HFFc6 (cell line): ENCODE measurements around the gene GTF3C5. TPM values are rescaled to one million over a fixed set of nuclear protein-coding genes. Genes with fewer than 3 reads are reported as not detected.

Experiments used
- DNase-seq: peaks from one replicate; pipeline ENCODE4 v3.0.0-alpha.2; 2018
- H3K27ac Mint-ChIP-seq: 2 replicates; pipeline ENCODE4 v1.8.0; 2020; ENCODE audit warnings: mild to moderate bottlenecking, mixed read lengths
- H3K27me3 Mint-ChIP-seq: 2 replicates; pipeline ENCODE4 v1.8.0; 2021; ENCODE audit warnings: mild to moderate bottlenecking, moderate library complexity, mixed read lengths; ENCODE audit not compliant: insufficient read depth
- H3K36me3 Mint-ChIP-seq: 2 replicates; pipeline ENCODE4 v1.8.0; 2021; ENCODE audit warnings: low read depth, mixed read lengths
- H3K4me1 Mint-ChIP-seq: 2 replicates; pipeline ENCODE4 v1.8.0; 2020; ENCODE audit warnings: low read depth, mixed read lengths
- H3K4me3 Mint-ChIP-seq: 2 replicates; pipeline ENCODE4 v1.8.0; 2020; ENCODE audit warnings: mild to moderate bottlenecking, moderate library complexity, mixed read lengths
- H3K9me3 Mint-ChIP-seq: 2 replicates; pipeline ENCODE4 v1.8.0; 2020; ENCODE audit warnings: mild to moderate bottlenecking, mixed read lengths
- CTCF ChIP-seq: fragments of 200-600 bp; sonication (generic); IDR thresholded peaks from 2 replicates; pipeline ENCODE4 v1.5.0; 2021; ENCODE audit warnings: antibody characterized with exemption, mild to moderate bottlenecking
- long read RNA-seq: library from polyadenylated mRNA; unstranded; transcript quantifications from one replicate; pipeline ENCODE4 v2.0.0, GENCODE V29; 2019
- total RNA-seq, 6 experiments: library from RNA; stranded (reverse); fragmentation: NEBNext Ultra II Directional; extraction: Animal tissue kit (Norgen Biotek cat#: 25700); gene quantifications; 2 replicates in 1 of 6; 3 replicates in 5 of 6; pipeline ENCODE4 v1.2.3, GENCODE V29; 2021

GTF3C5 gene, protein sequence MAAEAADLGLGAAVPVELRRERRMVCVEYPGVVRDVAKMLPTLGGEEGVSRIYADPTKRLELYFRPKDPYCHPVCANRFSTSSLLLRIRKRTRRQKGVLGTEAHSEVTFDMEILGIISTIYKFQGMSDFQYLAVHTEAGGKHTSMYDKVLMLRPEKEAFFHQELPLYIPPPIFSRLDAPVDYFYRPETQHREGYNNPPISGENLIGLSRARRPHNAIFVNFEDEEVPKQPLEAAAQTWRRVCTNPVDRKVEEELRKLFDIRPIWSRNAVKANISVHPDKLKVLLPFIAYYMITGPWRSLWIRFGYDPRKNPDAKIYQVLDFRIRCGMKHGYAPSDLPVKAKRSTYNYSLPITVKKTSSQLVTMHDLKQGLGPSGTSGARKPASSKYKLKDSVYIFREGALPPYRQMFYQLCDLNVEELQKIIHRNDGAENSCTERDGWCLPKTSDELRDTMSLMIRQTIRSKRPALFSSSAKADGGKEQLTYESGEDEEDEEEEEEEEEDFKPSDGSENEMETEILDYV
- 10 to 100 TPM; 34.5 to 40.2 (median 38.4) TPM for total RNA-seq
- long read RNA-seq, transcript GTF3C5-202 (11 exons, 2,406 nt) = major isoform, 47 of 57 reads
- long read RNA-seq, partial matches to known transcripts = 1 of 57 reads
- long read RNA-seq, other reads (novel, unspliced or antisense) = 5 of 57 reads

GRCh38 chr9:133030317-133031129, at the start of gene GTF3C5:
GTF3C5 (plus strand) TSS chr9:133030997; CDS start chr9:133031012, 15 bp downstream.
- TF ChIP-seq CTCF = peak; percentile 23; the same call in 1 of the 2 replicates
- Mint-ChIP-seq H3K9me3 (peaks cover 13% of the 10 kb centered on the region), H3K36me3 (peaks cover 34% of the 10 kb centered on the region), H3K27ac (peak within 1 kb of the TSS; percentile 96), H3K27me3 (peaks cover 9% of the 10 kb centered on the region), H3K4me1 (peaks cover 23% of the 10 kb centered on the region), H3K4me3 (peak within 1 kb of the TSS; percentile 96)
- DNase-seq = peak; percentile 99

DNA sequence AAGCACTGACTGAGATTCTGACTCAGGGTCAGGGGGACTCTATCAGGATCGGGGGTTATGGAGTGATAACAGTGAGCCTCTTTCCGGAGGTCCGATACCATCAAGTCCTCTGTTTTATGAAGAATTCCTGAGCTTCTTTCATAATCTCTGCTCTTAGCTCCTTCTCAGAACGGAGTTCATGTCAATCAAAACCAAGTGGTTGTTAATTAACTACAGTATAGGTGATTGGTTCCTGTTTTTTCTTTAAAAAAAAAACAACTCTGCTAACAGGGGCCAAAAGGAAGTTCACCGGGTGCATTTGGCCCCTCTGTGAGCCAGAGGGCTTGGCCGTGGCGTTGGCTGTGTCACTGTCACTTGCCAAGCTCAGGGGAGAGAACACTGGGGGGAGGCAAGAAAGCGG, 48.3 kb upstream of the GTF3C5 start:
- Mint-ChIP-seq H3K27me3 (peaks cover 59% of the 10 kb centered on the region), H3K4me1 (peaks cover 12% of the 10 kb centered on the region), H3K36me3 (no peaks in the 10 kb centered on the region), H3K27ac (no peak overlapping the region), H3K9me3 (no peaks in the 10 kb centered on the region), H3K4me3 (no peak overlapping the region)
- no peak for TF ChIP-seq CTCF
- no peak for DNase-seq

- Mint-ChIP-seq H3K27ac (no peak overlapping the region), H3K27me3 (peaks cover 62% of the 10 kb centered on the region), H3K4me3 (no peak overlapping the region), H3K9me3 (no peaks in the 10 kb centered on the region), H3K4me1 (peaks cover 12% of the 10 kb centered on the region), H3K36me3 (no peaks in the 10 kb centered on the region)
- no peak for DNase-seq
- TF ChIP-seq CTCF = no peak
These were observed 47.2 kb upstream of the GTF3C5 start for GRCh38 chr9:132983491-132984201.

GRCh38 chr9:132984202-132985070, 46.4 kb upstream of the GTF3C5 start:
- peaks cover 58% of the 10 kb centered on the region for H3K27me3 Mint-ChIP-seq
- no peaks in the 10 kb centered on the region for H3K9me3 Mint-ChIP-seq
- TF ChIP-seq CTCF = no peak
- no peak for DNase-seq
- peaks cover 12% of the 10 kb centered on the region for H3K4me1 Mint-ChIP-seq
- no peak overlapping the region for H3K4me3 Mint-ChIP-seq
- no peaks in the 10 kb centered on the region for H3K36me3 Mint-ChIP-seq
- H3K27ac Mint-ChIP-seq = no peak overlapping the region
